H1 (cell line): ENCODE measurements around the gene ZNF831. TPM values are rescaled to one million over a fixed set of nuclear protein-coding genes. Genes with fewer than 3 reads are reported as not detected.

Experiments used
- CHD7 ChIP-seq: fragments of 300-600 bp; sonication (generic); IDR thresholded peaks from 2 replicates; pipeline ENCODE4 v1.7.1; 2012; ENCODE audit warnings: low read length, moderate library complexity, mild to moderate bottlenecking, inconsistent platforms; ENCODE audit not compliant: insufficient replicate concordance
- GABPA ChIP-seq: IDR thresholded peaks from 2 replicates; pipeline ENCODE4 v1.6.1; 2011; ENCODE audit warnings: mild to moderate bottlenecking, low read length, moderate library complexity, borderline replicate concordance; ENCODE audit not compliant: insufficient read depth
- HDAC6 ChIP-seq: IDR thresholded peaks from one replicate; pipeline ENCODE4 v1.7.1; 2012; ENCODE audit warnings: low read depth, mild to moderate bottlenecking, inconsistent platforms, low read length, moderate library complexity
- JUN ChIP-seq: IDR thresholded peaks from 2 replicates; pipeline ENCODE4 v1.6.1; 2011; ENCODE audit warnings: low read depth, mild to moderate bottlenecking, improper control_type of control experiment, low read length
- TBP ChIP-seq: IDR thresholded peaks from 2 replicates; pipeline ENCODE4 v1.6.1; 2011; ENCODE audit warnings: low read depth, low read length, improper control_type of control experiment
- polyA plus RNA-seq, 7 experiments: library from polyadenylated mRNA; depleted of rRNA in 3 of 7; stranded (reverse) in 5 of 7; unstranded in 2 of 7; fragments of >200 nt in 5 of 7; fragments of 200-250 nt in 2 of 7; gene quantifications; 1 replicate in 5 of 7; 2 replicates in 1 of 7; 4 replicates in 1 of 7; pipeline versions ENCODE4 v1.2.1 to v1.2.3, GENCODE V29; 2011 to 2013; ENCODE audit warnings: missing spikeins in 2 of 7, mixed read lengths in 2 of 7
- total RNA-seq: library from RNA; stranded (reverse); fragmentation: NEBNext Ultra II Directional; extraction: Animal tissue kit (Norgen Biotek cat#: 25700); gene quantifications from 2 replicates; pipeline ENCODE4 v1.2.1, GENCODE V29; 2021

The ZNF831 gene
- total and polyA plus RNA-seq, 2 of the 8 experiments (the other 6 are each of a cell fraction or from before 2014, with no cell fraction given), result not detected

- TF ChIP-seq CHD7 (no peak), GABPA (no peak), HDAC6 (no peak), JUN (no peak), TBP (no peak)
Measured at GRCh38 chr20:59183751-59184150, 20.1 kb downstream of the ZNF831 start (continued).
